ENCODE data around the gene FSCN2.

The FSCN2 gene

DNA sequence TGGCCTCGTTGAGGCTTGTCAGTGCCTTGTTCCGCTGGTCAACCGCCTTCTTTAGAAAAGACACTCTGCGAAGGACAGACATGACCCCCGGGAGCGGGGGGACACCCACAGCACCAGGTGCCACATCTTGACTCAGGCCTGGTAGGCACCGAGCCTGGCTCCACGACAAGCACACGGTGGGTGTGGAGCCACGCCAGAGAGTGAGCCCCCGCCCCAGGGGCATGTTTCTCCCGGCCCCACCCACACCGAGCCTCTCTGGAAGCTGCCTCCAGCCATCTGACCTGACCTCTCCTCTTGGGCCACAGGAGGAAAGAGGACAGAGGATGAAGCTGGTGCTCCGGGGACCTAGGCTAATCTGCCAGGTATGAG is 19.4 kb downstream of the FSCN2 start:
- Histone ChIP-seq H4K20me1 (ENCODE audit: insufficient read depth) (no peaks in the 10 kb centered on the region), H3K79me2 (ENCODE audit: insufficient read depth, low read depth) (peaks cover 20% of the 10 kb centered on the region), H3K4me3 (IDR thresholded peaks at IDR 0.05; ENCODE audit: insufficient read depth, low read depth, low read length) (no peak overlapping the region), H2AFZ (ENCODE audit: low read depth) (no peak overlapping the region), H3K36me3 (ENCODE audit: insufficient read depth) (no peaks in the 10 kb centered on the region; the same call in 1 of the 2 replicates), H3K4me1 (ENCODE audit: low read depth, poor library complexity, severe bottlenecking) (peaks cover 6% of the 10 kb centered on the region), H3K4me2 (no peak overlapping the region), H3K9ac (no peak overlapping the region), H3K27ac (no peak overlapping the region), H3K27me3 (ENCODE audit: insufficient read depth, low read depth) (no peaks in the 10 kb centered on the region)
- TF ChIP-seq, protein P1, sequence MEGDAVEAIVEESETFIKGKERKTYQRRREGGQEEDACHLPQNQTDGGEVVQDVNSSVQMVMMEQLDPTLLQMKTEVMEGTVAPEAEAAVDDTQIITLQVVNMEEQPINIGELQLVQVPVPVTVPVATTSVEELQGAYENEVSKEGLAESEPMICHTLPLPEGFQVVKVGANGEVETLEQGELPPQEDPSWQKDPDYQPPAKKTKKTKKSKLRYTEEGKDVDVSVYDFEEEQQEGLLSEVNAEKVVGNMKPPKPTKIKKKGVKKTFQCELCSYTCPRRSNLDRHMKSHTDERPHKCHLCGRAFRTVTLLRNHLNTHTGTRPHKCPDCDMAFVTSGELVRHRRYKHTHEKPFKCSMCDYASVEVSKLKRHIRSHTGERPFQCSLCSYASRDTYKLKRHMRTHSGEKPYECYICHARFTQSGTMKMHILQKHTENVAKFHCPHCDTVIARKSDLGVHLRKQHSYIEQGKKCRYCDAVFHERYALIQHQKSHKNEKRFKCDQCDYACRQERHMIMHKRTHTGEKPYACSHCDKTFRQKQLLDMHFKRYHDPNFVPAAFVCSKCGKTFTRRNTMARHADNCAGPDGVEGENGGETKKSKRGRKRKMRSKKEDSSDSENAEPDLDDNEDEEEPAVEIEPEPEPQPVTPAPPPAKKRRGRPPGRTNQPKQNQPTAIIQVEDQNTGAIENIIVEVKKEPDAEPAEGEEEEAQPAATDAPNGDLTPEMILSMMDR (conservative IDR thresholded peaks at IDR 0.05; ENCODE audit: low read depth, low read length), result no peak

DNA sequence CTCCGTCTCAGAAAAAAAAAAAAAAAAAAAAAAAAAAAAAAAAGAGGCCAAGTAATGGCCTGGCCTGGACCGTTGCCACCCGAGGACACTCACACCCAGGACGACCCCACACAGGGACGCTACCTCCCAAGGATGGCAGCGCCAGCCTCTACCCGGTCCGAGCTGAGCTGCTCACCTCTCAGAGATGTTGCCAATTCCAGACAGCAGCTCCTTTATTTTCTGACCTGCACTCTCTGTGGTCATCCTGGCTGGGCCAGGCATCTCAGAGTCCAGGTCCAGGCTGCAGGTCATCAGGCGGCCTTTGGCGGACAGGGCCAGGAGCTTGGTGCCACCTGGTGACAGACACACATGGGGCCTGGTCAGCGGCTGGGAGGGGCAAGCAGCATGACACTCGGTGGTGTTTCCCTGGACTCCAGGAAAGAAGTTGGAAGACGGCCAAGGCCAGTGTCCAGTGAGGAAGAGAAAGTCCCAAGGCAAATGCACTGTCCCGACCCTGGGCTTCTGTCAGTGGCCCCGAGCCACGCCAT is 20.9 kb downstream of the FSCN2 start:
- Histone ChIP-seq H3K27ac (no peak overlapping the region), H3K4me1 (ENCODE audit: low read depth, poor library complexity, severe bottlenecking) (peaks cover 14% of the 10 kb centered on the region), H3K9ac (no peak overlapping the region), H3K36me3 (ENCODE audit: insufficient read depth) (no peaks in the 10 kb centered on the region; the same call in 1 of the 2 replicates), H3K27me3 (ENCODE audit: insufficient read depth, low read depth) (no peaks in the 10 kb centered on the region), H3K4me3 (IDR thresholded peaks at IDR 0.05; ENCODE audit: insufficient read depth, low read depth, low read length) (no peak overlapping the region), H3K4me2 (no peak overlapping the region), H2AFZ (ENCODE audit: low read depth) (no peak overlapping the region), H3K79me2 (ENCODE audit: insufficient read depth, low read depth) (peaks cover 20% of the 10 kb centered on the region), H4K20me1 (ENCODE audit: insufficient read depth) (no peaks in the 10 kb centered on the region)
- TF ChIP-seq, protein P1 (conservative IDR thresholded peaks at IDR 0.05; ENCODE audit: low read depth, low read length), result no peak

DNA sequence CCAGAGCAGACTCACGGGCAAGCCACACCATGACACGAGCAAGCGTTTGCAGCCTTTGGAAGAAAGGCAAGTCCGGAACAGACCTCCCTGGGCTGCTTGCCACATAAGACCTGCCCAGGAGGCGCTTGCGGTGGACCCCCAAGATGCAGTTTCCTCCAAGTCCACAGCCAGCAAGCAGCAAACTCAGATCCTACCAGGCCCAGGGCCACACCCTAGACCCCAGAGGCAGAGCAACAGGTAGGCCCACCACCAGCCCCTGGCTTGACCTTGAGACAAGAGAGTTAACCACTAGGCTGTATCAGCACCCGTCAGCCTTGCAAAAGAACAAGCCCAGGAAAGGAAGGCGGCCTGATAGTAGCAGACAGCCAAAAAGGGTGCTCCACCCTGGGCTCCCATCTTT is 21.6 kb downstream of the FSCN2 start:
- H4K20me1 ChIP-seq (ENCODE audit: insufficient read depth), result no peaks in the 10 kb centered on the region
- H3K27ac ChIP-seq, result no peak overlapping the region
- no peak overlapping the region for H3K9ac ChIP-seq
- no peak overlapping the region for H3K4me2 ChIP-seq
- H3K4me1 ChIP-seq (ENCODE audit: low read depth, poor library complexity, severe bottlenecking), result peaks cover 21% of the 10 kb centered on the region
- TF ChIP-seq, protein P1 (conservative IDR thresholded peaks at IDR 0.05; ENCODE audit: low read depth, low read length), result no peak
- H3K4me3 ChIP-seq (IDR thresholded peaks at IDR 0.05; ENCODE audit: insufficient read depth, low read depth, low read length), result no peak overlapping the region
- H3K79me2 ChIP-seq (ENCODE audit: insufficient read depth, low read depth), result peaks cover 20% of the 10 kb centered on the region
- H3K27me3 ChIP-seq (ENCODE audit: insufficient read depth, low read depth), result no peaks in the 10 kb centered on the region
- H3K36me3 ChIP-seq (ENCODE audit: insufficient read depth), result no peaks in the 10 kb centered on the region; the same call in 1 of the 2 replicates
- H2AFZ ChIP-seq (ENCODE audit: low read depth), result no peak overlapping the region

DNA sequence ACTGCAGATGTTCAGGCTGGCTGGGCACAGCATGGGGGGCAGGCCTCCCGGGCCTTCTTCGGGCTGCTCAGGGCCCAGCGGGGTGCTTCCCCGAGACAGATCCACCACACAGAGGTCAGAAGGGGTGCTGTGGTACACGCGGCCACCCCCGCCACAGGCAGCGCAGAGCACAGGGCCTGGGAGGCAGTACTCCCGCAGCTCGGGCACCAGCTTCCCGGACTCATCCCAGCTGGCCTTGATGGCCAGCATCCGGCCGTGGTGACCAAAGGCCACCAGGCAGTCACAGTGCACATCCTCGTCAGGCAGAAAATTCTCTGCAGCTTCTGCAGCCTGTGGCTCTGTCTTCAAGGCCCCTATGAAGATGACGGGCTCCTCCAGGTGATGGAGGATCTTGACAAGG is 22.1 kb downstream of the FSCN2 start:
- H3K27me3 ChIP-seq (ENCODE audit: insufficient read depth, low read depth), result no peaks in the 10 kb centered on the region
- TF ChIP-seq, protein P1 (conservative IDR thresholded peaks at IDR 0.05; ENCODE audit: low read depth, low read length), result no peak
- H2AFZ ChIP-seq (ENCODE audit: low read depth), result no peak overlapping the region
- peaks cover 25% of the 10 kb centered on the region for H3K4me1 ChIP-seq (ENCODE audit: low read depth, poor library complexity, severe bottlenecking)
- H3K4me3 ChIP-seq (IDR thresholded peaks at IDR 0.05; ENCODE audit: insufficient read depth, low read depth, low read length), result no peak overlapping the region
- H3K4me2 ChIP-seq, result no peak overlapping the region; the same call in 1 of the 2 replicates
- H4K20me1 ChIP-seq (ENCODE audit: insufficient read depth), result no peaks in the 10 kb centered on the region
- H3K36me3 ChIP-seq (ENCODE audit: insufficient read depth), result no peaks in the 10 kb centered on the region; the same call in 1 of the 2 replicates
- peaks cover 20% of the 10 kb centered on the region for H3K79me2 ChIP-seq (ENCODE audit: insufficient read depth, low read depth)
- no peak overlapping the region for H3K9ac ChIP-seq
- H3K27ac ChIP-seq, result no peak overlapping the region
